Right lobe of liver (tissue), 6 donors: ENCODE results near the gene C8A. TPM values are rescaled to one million over a fixed set of nuclear protein-coding genes. Genes with fewer than 3 reads are reported as not detected.

Experiments used
- ATAC-seq, 4 donors: fragments of 200-7000 bp; cut with Tn5 transposase; one replicate each; pipeline ENCODE4 v1.9.1; 2020; ENCODE audit warnings: mild to moderate bottlenecking in 4 of 4, moderate library complexity in 4 of 4
- DNase-seq, 3 donors: peaks; one replicate each; pipeline ENCODE4 v3.0.0-alpha.2; 2020
- H3K27ac ChIP-seq, 3 donors: fragments of 200-600 bp; one replicate each; pipeline ENCODE4 v1.8.0; 2022
- H3K27me3 ChIP-seq, 2 donors: fragments of 200-600 bp; one replicate each; pipeline ENCODE4 v1.8.0; 2022
- H3K36me3 ChIP-seq, 4 donors: fragments of 200-600 bp; sonication (generic) in 1 of 4; one replicate each; pipeline versions ENCODE4 v1.5.1 to v1.8.0; 2017 to 2022; ENCODE audit warnings: control low read depth in 1 of 4
- H3K4me1 ChIP-seq, 4 donors: fragments of 200-600 bp; sonication (generic) in 1 of 4; one replicate each; pipeline versions ENCODE4 v1.5.1 to v1.8.0; 2017 to 2022; ENCODE audit warnings: control low read depth in 1 of 4
- H3K4me3 ChIP-seq, 3 donors: fragments of 200-600 bp; one replicate each; pipeline ENCODE4 v1.8.0; 2022
- H3K9me3 ChIP-seq, 4 donors: fragments of 200-600 bp; sonication (generic) in 1 of 4; one replicate each; pipeline versions ENCODE4 v1.5.1 to v1.8.0; 2017 to 2022; ENCODE audit warnings: control low read depth in 1 of 4
- CTCF ChIP-seq, 4 donors: fragments of 200-600 bp in 3 of 4; fragments of 450-650 bp in 1 of 4; IDR thresholded peaks; one replicate each; pipeline versions ENCODE4 v1.5.1 to v1.8.0; 2016 to 2022; ENCODE audit warnings: antibody characterized with exemption in 4 of 4, mild to moderate bottlenecking in 2 of 4
- POLR2A ChIP-seq: fragments of 450-650 bp; IDR thresholded peaks from one replicate; pipeline ENCODE4 v1.6.1; 2017; ENCODE audit warnings: antibody characterized with exemption, mild to moderate bottlenecking
- WGBS: methylation state at CpG from one replicate; pipeline ENCODE4 v1.1.6; 2018; ENCODE audit warnings: low coverage, low lambda C conversion rate; ENCODE audit not compliant: insufficient coverage; ENCODE audit errors: missing lambda C conversion rate; 5-methylcytosine and 5-hydroxymethylcytosine counted together
- intact Hi-C, 2 donors: fragments of 100-400 bp; cut with DNase I; formaldehyde crosslinking; loops; one replicate each; pipeline versions ENCODE4 v1.11.2 to v1.14.1; 2022
- total RNA-seq, 6 experiments: library from RNA; depleted of rRNA in 2 of 6; stranded (reverse); fragments of >200 nt in 2 of 6; fragmentation: NEBNext Ultra II Directional in 3 of 6; extraction: Animal tissue kit (Norgen Biotek cat#: 25700) in 3 of 6; gene quantifications; one replicate each; pipeline versions ENCODE4 v1.1.0 to v1.2.4, GENCODE V29; 2016 to 2023
- donor health status: DM: no; HTN: yes; CAD: no.
- donor health status: DM: no; HTN: no; CAD: no.
- donor health status: DM: no; HTN: no; CAD: no.
- donor health status: DM: no; HTN: yes; CAD: no.
- donor health status: DM: no; HTN: yes; CAD: no.

The C8A gene
- total RNA-seq, 6 experiments from 2014 or later, result 177 to 432 (median 299) TPM

GRCh38 chr1:56908619-56909221, 54.1 kb downstream of the C8A start:
- intact Hi-C loops, result no loop called here
- DNase-seq (peak in 1 of 3 donors; percentile 66), ATAC-seq (peak; percentile 39 to 62 (median 52))
- Histone ChIP-seq H3K4me1 (peaks cover 4 to 91% (median 44%) of the 10 kb centered on the region in 4 donors), H3K27ac (peak overlapping the region; percentile 86 to 97 (median 89)), H3K4me3 (no peak overlapping the region), H3K27me3 (no peaks in the 10 kb centered on the region), H3K9me3 (peaks cover 0 to 2% (median 0%) of the 10 kb centered on the region in 4 donors), H3K36me3 (no peaks in the 10 kb centered on the region)
- WGBS, result 44% methylated on average over 1 of the region's 1 CpG
- TF ChIP-seq CTCF (IDR thresholded peaks at IDR 0.05) (no peak), POLR2A (peak; percentile 51)

GRCh38 chr1:56910441-56910985, 55.9 kb downstream of the C8A start:
- DNase-seq (peak; percentile 83 to 95 (median 92)), ATAC-seq (peak; percentile 65 to 86 (median 74))
- Histone ChIP-seq H3K4me1 (peaks cover 4 to 76% (median 42%) of the 10 kb centered on the region in 4 donors), H3K36me3 (no peaks in the 10 kb centered on the region), H3K4me3 (no peak overlapping the region), H3K27me3 (no peaks in the 10 kb centered on the region), H3K27ac (peak overlapping the region; percentile 86 to 97 (median 89)), H3K9me3 (peaks cover 0 to 2% (median 0%) of the 10 kb centered on the region in 4 donors)
- intact Hi-C loops, result loop anchor here in 1 of 2 donors (5.0 kb wide), 1 partner anchor 57 kb away; the partner anchor contains the start of gene C8B
- WGBS, result 7% methylated on average over 4 of the region's 4 CpGs
- TF ChIP-seq CTCF (IDR thresholded peaks at IDR 0.05) (no peak), POLR2A (peak; percentile 64)

- H3K36me3 ChIP-seq, result no peaks in the 10 kb centered on the region
- H3K4me3 ChIP-seq, result no peak overlapping the region
- peak; percentile 44 to 64 (median 54) for ATAC-seq
- H3K27ac ChIP-seq, result peak overlapping the region; percentile 81 to 97 (median 83)
- 42% methylated on average over 6 of the region's 7 CpGs for WGBS
- TF ChIP-seq CTCF (IDR thresholded peaks at IDR 0.05) (no peak), POLR2A (peak; percentile 75)
- H3K9me3 ChIP-seq, result peaks cover 0 to 2% (median 0%) of the 10 kb centered on the region in 4 donors
- intact Hi-C loops, result loop anchor here in 1 of 2 donors (5.0 kb wide), 1 partner anchor 56 kb away; the partner anchor contains the start of gene C8B
- no peaks in the 10 kb centered on the region for H3K27me3 ChIP-seq
- peak in 1 of 3 donors; percentile 68 for DNase-seq
- H3K4me1 ChIP-seq, result peaks cover 4 to 76% (median 39%) of the 10 kb centered on the region in 4 donors
These were observed 56.7 kb downstream of the C8A start for GRCh38 chr1:56911098-56911938.

- DNase-seq, result no peak
- TF ChIP-seq CTCF (IDR thresholded peaks at IDR 0.05) (no peak), POLR2A (no peak)
- no peaks in the 10 kb centered on the region for H3K36me3 ChIP-seq
- peaks cover 4 to 70% (median 35%) of the 10 kb centered on the region in 4 donors for H3K4me1 ChIP-seq
- H3K27me3 ChIP-seq, result no peaks in the 10 kb centered on the region
- no peak overlapping the region for H3K4me3 ChIP-seq
- H3K27ac ChIP-seq, result peak overlapping the region; percentile 81 to 97 (median 83)
- intact Hi-C loops, result loop anchor here in 1 of 2 donors (5.0 kb wide), 1 partner anchor 55 kb away; the partner anchor contains the start of gene C8B
- no CpG with 5 or more reads among the region's 12 CpGs for WGBS
- no peak for ATAC-seq
- peaks cover 0 to 2% (median 0%) of the 10 kb centered on the region in 4 donors for H3K9me3 ChIP-seq
These were observed 57.7 kb downstream of the C8A start for GRCh38 chr1:56912325-56912724.
